DOHH2 (cell line): Measurements from ENCODE around the gene SPACA9.

Experiments used
- H3F3A ChIP-seq: fragments of 200-600 bp; sonication (generic), shearing (Covaris generic); 2 replicates; pipeline ENCODE4 v1.6.0; 2016; ENCODE audit warnings: antibody characterized with exemption, mild to moderate bottlenecking; ENCODE audit not compliant: control insufficient read depth, insufficient read depth
- H3K27ac ChIP-seq: fragments of 200-600 bp; sonication (generic); 2 replicates; pipeline ENCODE4 v1.5.1; 2014; ENCODE audit warnings: low read depth, mild to moderate bottlenecking, low read length, moderate library complexity
- H3K27me3 ChIP-seq: fragments of 200-600 bp; sonication (generic); 2 replicates; pipeline ENCODE4 v1.6.1; 2014; ENCODE audit warnings: mild to moderate bottlenecking, low read length, mixed read lengths; ENCODE audit not compliant: control insufficient read depth
- H3K36me3 ChIP-seq: fragments of 200-600 bp; sonication (generic); 2 replicates; pipeline ENCODE4 v1.6.1; 2014; ENCODE audit warnings: mild to moderate bottlenecking, low read length, moderate library complexity, mixed read lengths; ENCODE audit not compliant: control insufficient read depth
- H3K4me1 ChIP-seq: fragments of 200-600 bp; sonication (generic); 2 replicates; pipeline ENCODE4 v1.6.1; 2014; ENCODE audit warnings: mild to moderate bottlenecking, low read length, mixed read lengths; ENCODE audit not compliant: control insufficient read depth
- H3K4me2 ChIP-seq: fragments of 200-600 bp; sonication (generic); 2 replicates; pipeline ENCODE4 v1.6.0; 2014; ENCODE audit warnings: mild to moderate bottlenecking, low read length, moderate library complexity
- H3K4me3 ChIP-seq: fragments of 200-600 bp; sonication (generic); 2 replicates; pipeline ENCODE4 v1.5.1; 2014; ENCODE audit warnings: mild to moderate bottlenecking, low read length, mixed read lengths
- H3K79me2 ChIP-seq: fragments of 200-600 bp; sonication (generic); 2 replicates; pipeline ENCODE4 v1.6.1; 2014; ENCODE audit warnings: mild to moderate bottlenecking, low read length, mixed read lengths; ENCODE audit not compliant: control insufficient read depth
- H3K9me2 ChIP-seq: fragments of 200-600 bp; sonication (generic); replicated peaks from 2 replicates; pipeline ENCODE4 v1.6.1; 2014; ENCODE audit warnings: mild to moderate bottlenecking, low read length, mixed read lengths; ENCODE audit not compliant: control insufficient read depth
- H3K9me3 ChIP-seq: fragments of 200-600 bp; sonication (generic); 2 replicates; pipeline ENCODE4 v1.6.1; 2014; ENCODE audit warnings: antibody characterized with exemption, low read length, mixed read lengths; ENCODE audit not compliant: control insufficient read depth, insufficient read depth
- H4K20me1 ChIP-seq: fragments of 200-600 bp; sonication (generic); 2 replicates; pipeline ENCODE4 v1.6.0; 2014; ENCODE audit warnings: low read depth, mild to moderate bottlenecking, antibody characterized with exemption, low read length, moderate library complexity; ENCODE audit not compliant: control insufficient read depth, insufficient read depth
- EZH2phosphoT487 ChIP-seq: fragments of 200-600 bp; sonication (generic); IDR thresholded peaks from 2 replicates; pipeline ENCODE4 v1.6.1; 2017; ENCODE audit warnings: borderline replicate concordance, mild to moderate bottlenecking, antibody characterized with exemption, low read length, moderate library complexity, mixed read lengths
- TF ChIP-seq, protein P1 (sequence below): fragments of 200-600 bp; sonication (generic); IDR thresholded peaks from one replicate; pipeline ENCODE4 v1.5.1; 2014; ENCODE audit warnings: antibody characterized with exemption, mild to moderate bottlenecking, low read depth, low read length; ENCODE audit not compliant: poor library complexity, severe bottlenecking

SPACA9 gene

DNA sequence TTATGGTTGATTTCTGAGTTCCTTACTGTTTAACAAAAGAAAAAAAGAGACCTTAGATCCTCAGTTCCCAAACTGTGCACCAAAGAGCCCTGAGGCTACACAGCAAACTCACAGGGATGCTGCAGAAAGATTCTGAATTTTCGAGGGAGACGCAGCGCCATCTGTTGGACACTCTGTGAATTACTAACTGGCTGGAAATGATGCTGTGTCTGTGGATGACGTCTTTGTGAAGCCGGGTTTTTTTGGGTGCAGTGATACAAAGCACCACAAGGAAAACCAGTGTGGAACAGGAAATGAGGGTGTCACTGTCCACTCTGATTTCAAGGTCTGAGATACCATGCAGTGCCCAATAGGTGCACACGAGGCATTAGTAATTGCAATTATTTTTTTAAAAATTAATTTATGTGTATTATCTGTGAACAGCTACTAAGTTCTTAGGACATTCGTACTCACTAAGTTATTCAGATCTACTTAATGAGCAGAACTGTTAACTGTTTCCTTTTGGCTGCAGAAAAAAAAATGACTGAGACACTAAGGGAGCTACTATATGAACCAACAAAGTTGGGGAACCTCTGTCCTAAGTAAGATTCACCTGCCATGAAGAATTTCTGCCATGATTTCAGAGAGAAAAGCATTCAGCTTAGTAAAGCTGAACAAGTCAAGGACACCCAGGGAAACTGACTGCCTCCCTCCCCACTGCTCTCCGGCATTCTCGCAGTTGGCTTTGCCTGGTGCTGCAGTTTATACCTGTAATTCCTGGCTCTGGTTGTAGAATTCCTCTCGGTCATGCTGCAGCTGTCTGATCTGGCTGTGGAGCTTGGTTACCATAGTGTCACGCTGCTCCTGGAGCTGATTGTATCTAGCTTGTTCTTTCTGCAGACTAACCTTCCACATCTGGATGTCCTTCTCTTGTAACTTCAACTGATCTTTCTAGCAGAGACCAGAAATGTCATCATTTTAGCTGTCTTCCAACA lies 23.4 kb downstream of the SPACA9 start:
- Histone ChIP-seq H3K27ac (no peak overlapping the region), H3K4me1 (no peaks in the 10 kb centered on the region), H3K4me3 (no peak overlapping the region), H3K27me3 (no peaks in the 10 kb centered on the region), H3K9me3 (no peaks in the 10 kb centered on the region), H3K79me2 (no peaks in the 10 kb centered on the region), H4K20me1 (no peaks in the 10 kb centered on the region; the same call in 1 of the 2 replicates), H3F3A (0 out of 2 replicates have a peak, but pooled peaks cover 6% of the 10 kb centered on the region), H3K9me2 (no peaks in the 10 kb centered on the region), H3K36me3 (peaks cover 79% of the 10 kb centered on the region), H3K4me2 (no peak overlapping the region)
- TF ChIP-seq, protein P1, sequence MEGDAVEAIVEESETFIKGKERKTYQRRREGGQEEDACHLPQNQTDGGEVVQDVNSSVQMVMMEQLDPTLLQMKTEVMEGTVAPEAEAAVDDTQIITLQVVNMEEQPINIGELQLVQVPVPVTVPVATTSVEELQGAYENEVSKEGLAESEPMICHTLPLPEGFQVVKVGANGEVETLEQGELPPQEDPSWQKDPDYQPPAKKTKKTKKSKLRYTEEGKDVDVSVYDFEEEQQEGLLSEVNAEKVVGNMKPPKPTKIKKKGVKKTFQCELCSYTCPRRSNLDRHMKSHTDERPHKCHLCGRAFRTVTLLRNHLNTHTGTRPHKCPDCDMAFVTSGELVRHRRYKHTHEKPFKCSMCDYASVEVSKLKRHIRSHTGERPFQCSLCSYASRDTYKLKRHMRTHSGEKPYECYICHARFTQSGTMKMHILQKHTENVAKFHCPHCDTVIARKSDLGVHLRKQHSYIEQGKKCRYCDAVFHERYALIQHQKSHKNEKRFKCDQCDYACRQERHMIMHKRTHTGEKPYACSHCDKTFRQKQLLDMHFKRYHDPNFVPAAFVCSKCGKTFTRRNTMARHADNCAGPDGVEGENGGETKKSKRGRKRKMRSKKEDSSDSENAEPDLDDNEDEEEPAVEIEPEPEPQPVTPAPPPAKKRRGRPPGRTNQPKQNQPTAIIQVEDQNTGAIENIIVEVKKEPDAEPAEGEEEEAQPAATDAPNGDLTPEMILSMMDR: peak; percentile 82
- no peak for TF ChIP-seq EZH2phosphoT487

DNA sequence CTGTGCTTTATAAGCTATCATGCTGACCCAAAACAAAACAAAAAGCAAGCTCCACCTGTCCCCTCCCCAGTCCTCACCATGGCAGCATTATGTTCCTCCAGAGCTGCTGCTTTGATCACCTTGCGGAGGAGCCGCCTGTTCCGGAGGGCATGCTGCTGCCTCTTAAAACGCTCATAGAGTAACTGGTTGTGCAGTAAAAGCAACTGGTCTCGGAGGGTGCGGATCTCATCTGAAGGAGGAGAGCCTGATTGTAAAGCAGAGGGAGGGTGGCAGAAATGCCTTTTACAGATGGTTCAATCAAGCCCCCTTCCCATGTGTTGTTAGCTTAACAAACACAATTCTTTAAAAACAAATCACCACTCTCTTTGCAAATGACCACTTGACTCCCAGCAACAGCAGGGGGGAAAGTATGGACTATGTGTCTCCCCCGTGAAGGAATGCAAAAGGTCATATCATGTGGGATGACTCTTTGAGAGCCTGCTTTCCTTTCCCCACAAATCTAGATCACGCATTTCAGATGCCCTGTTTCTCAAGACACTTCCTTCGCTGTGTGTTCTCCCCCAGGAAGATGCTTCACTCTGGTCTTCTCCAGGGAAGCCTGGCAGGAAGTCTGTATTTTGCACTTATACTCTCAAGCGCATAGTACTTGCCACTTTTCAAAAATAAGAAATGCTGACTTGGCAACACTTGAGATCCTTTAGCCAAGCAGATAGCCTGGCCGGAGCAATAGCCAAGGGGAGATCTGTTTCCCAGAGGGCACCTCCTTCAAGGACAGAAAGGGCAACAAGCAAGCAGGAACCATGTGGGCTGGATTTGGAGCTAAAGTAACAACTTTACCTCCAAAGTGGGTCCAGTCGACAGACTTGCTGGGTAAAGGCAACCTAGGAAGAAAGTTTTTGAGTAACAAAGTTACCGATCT lies 25.1 kb downstream of the SPACA9 start:
- Histone ChIP-seq H3F3A (0 out of 2 replicates have a peak, but pooled peaks cover 6% of the 10 kb centered on the region), H3K4me2 (no peak overlapping the region), H3K27me3 (no peaks in the 10 kb centered on the region), H3K4me1 (no peaks in the 10 kb centered on the region), H3K36me3 (peaks cover 66% of the 10 kb centered on the region), H3K27ac (no peak overlapping the region), H3K4me3 (no peak overlapping the region), H3K9me2 (no peaks in the 10 kb centered on the region), H3K79me2 (no peaks in the 10 kb centered on the region), H3K9me3 (no peaks in the 10 kb centered on the region), H4K20me1 (no peaks in the 10 kb centered on the region; the same call in 1 of the 2 replicates)
- TF ChIP-seq, protein P1: no peak
- no peak for TF ChIP-seq EZH2phosphoT487

DNA sequence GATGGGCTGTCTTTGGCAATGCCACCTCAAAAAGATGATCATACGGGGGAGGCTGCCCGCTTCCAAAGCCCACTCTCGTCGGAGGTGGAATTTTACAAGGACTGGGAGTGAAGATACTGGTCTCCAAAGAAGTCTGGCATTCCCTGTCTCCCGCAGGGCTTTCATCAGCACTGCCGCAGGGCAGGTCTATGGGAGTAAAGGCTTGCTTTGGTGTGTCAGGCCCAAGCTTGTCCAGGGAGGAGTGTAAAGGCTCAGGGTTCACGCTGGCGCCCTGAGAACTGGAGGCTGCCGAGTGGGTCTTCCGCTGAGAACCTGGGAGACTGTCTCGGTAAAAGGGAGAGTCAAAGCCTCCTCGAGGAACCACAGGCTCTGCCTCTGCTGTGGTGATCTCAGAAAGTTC lies 27.0 kb downstream of the SPACA9 start:
- 0 out of 2 replicates have a peak, but pooled peaks cover 6% of the 10 kb centered on the region for H3F3A ChIP-seq
- no peaks in the 10 kb centered on the region for H3K9me3 ChIP-seq
- H3K4me1 ChIP-seq: no peaks in the 10 kb centered on the region
- H3K79me2 ChIP-seq: no peaks in the 10 kb centered on the region
- H3K27me3 ChIP-seq: no peaks in the 10 kb centered on the region
- no peak overlapping the region for H3K4me2 ChIP-seq
- H3K9me2 ChIP-seq: no peaks in the 10 kb centered on the region
- peaks cover 65% of the 10 kb centered on the region for H3K36me3 ChIP-seq
- no peak for TF ChIP-seq EZH2phosphoT487
- TF ChIP-seq, protein P1: no peak
- H3K4me3 ChIP-seq: no peak overlapping the region
- no peak overlapping the region for H3K27ac ChIP-seq
- no peaks in the 10 kb centered on the region; the same call in 1 of the 2 replicates for H4K20me1 ChIP-seq
